Right atrium auricular region (tissue), 2 donors: ENCODE results near the gene RBPMS2. TPM values are rescaled to one million over a fixed set of nuclear protein-coding genes. Genes with fewer than 3 reads are reported as not detected.

Experiments
- DNase-seq: peaks from one replicate; pipeline ENCODE4 v3.0.0-alpha.2; 2019; ENCODE audit warnings: low spot score
- H3K27ac ChIP-seq, 2 donors: fragments of 200-600 bp; sonication (generic); 1 replicate in 1 of 2; 2 replicates in 1 of 2; pipeline ENCODE4 v1.5.1; 2016 to 2019
- H3K27me3 ChIP-seq, 2 donors: fragments of 200-600 bp; sonication (generic); one replicate each; pipeline versions ENCODE4 v1.5.1 to v1.6.0; 2017 to 2019
- H3K36me3 ChIP-seq: fragments of 200-600 bp; sonication (generic); one replicate; pipeline ENCODE4 v1.5.1; 2016
- H3K4me1 ChIP-seq, 2 donors: fragments of 200-600 bp; sonication (generic); one replicate each; pipeline versions ENCODE4 v1.5.1 to v1.6.0; 2017 to 2019
- H3K4me3 ChIP-seq, 2 donors: fragments of 200-600 bp; sonication (generic); 1 replicate in 1 of 2; 2 replicates in 1 of 2; pipeline ENCODE4 v1.5.1; 2017 to 2019; ENCODE audit warnings: mild to moderate bottlenecking in 1 of 2, moderate library complexity in 1 of 2
- H3K9me3 ChIP-seq, 2 donors: fragments of 200-600 bp; sonication (generic); one replicate each; pipeline ENCODE4 v1.5.1; 2019
- total RNA-seq, 2 donors: library from RNA; depleted of rRNA; stranded (reverse); fragments of >200 nt; gene quantifications; one replicate each; pipeline ENCODE4 v1.1.0, GENCODE V29; 2016
- TF ChIP-seq, protein P1 (sequence below), 2 donors: fragments of 200-600 bp; sonication (generic); IDR thresholded peaks; one replicate each; pipeline ENCODE4 v1.5.1; 2019; ENCODE audit warnings: antibody characterized with exemption in 2 of 2

Gene RBPMS2
- total RNA-seq, 2 donors from 2014 or later: 84.2 to 85.0 TPM

- H3K4me1 ChIP-seq: no peaks in the 10 kb centered on the region
- H3K9me3 ChIP-seq: no peaks in the 10 kb centered on the region
- DNase-seq: no peak
- H3K27ac ChIP-seq: no peak overlapping the region
- H3K27me3 ChIP-seq: no peaks in the 10 kb centered on the region
- H3K36me3 ChIP-seq: no peaks in the 10 kb centered on the region
- TF ChIP-seq, protein P1, sequence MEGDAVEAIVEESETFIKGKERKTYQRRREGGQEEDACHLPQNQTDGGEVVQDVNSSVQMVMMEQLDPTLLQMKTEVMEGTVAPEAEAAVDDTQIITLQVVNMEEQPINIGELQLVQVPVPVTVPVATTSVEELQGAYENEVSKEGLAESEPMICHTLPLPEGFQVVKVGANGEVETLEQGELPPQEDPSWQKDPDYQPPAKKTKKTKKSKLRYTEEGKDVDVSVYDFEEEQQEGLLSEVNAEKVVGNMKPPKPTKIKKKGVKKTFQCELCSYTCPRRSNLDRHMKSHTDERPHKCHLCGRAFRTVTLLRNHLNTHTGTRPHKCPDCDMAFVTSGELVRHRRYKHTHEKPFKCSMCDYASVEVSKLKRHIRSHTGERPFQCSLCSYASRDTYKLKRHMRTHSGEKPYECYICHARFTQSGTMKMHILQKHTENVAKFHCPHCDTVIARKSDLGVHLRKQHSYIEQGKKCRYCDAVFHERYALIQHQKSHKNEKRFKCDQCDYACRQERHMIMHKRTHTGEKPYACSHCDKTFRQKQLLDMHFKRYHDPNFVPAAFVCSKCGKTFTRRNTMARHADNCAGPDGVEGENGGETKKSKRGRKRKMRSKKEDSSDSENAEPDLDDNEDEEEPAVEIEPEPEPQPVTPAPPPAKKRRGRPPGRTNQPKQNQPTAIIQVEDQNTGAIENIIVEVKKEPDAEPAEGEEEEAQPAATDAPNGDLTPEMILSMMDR (IDR thresholded peaks at IDR 0.05): no peak
- H3K4me3 ChIP-seq: no peak overlapping the region
These were observed 16.9 kb upstream of the RBPMS2 start for GRCh38 chr15:64792282-64792681.

GRCh38 chr15:64791401-64791800, 16.0 kb upstream of the RBPMS2 start:
- H3K4me3 ChIP-seq: no peak overlapping the region
- H3K27me3 ChIP-seq: no peaks in the 10 kb centered on the region
- TF ChIP-seq, protein P1 (IDR thresholded peaks at IDR 0.05): no peak
- H3K9me3 ChIP-seq: no peaks in the 10 kb centered on the region
- H3K36me3 ChIP-seq: no peaks in the 10 kb centered on the region
- H3K4me1 ChIP-seq: no peaks in the 10 kb centered on the region
- no peak for DNase-seq
- no peak overlapping the region for H3K27ac ChIP-seq

GRCh38 chr15:64783796-64784195, 8.4 kb upstream of the RBPMS2 start:
- TF ChIP-seq, protein P1 (IDR thresholded peaks at IDR 0.05): no peak
- H3K9me3 ChIP-seq: no peaks in the 10 kb centered on the region

GRCh38 chr15:64782751-64783150, 7.4 kb upstream of the RBPMS2 start:
- Histone ChIP-seq H3K4me3 (no peak overlapping the region), H3K4me1 (no peaks in the 10 kb centered on the region), H3K36me3 (no peaks in the 10 kb centered on the region), H3K9me3 (no peaks in the 10 kb centered on the region), H3K27me3 (no peaks in the 10 kb centered on the region), H3K27ac (no peak overlapping the region)
- no peak for DNase-seq
- TF ChIP-seq, protein P1 (IDR thresholded peaks at IDR 0.05): no peak

More at GRCh38 chr15:64783796-64784195, 8.4 kb upstream of the RBPMS2 start:
- H3K27me3 ChIP-seq: no peaks in the 10 kb centered on the region
- H3K4me1 ChIP-seq: no peaks in the 10 kb centered on the region
- H3K36me3 ChIP-seq: no peaks in the 10 kb centered on the region
- H3K27ac ChIP-seq: no peak overlapping the region
- H3K4me3 ChIP-seq: no peak overlapping the region
- no peak for DNase-seq

DNA sequence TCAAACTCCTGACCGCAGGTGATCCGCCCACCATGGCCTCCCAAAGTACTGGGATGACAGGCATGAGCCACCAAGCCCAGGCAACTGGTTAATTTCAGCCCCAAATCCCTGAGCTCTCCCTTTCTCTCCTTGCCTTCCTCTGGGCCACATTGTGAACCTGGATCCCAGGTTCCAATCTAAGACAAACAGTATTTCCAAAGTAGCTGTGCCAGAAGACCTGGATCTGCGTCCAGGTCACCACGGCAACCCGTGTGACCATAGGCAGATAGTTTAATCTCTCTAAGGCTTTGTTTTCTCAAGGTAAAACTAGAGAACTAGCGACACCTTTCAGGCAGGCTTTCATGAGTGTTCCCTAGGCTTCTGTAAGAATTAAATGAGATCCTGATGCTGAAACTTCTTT, 5.9 kb upstream of the RBPMS2 start:
- Histone ChIP-seq H3K9me3 (no peaks in the 10 kb centered on the region), H3K27ac (no peak overlapping the region), H3K4me3 (no peak overlapping the region), H3K36me3 (no peaks in the 10 kb centered on the region), H3K4me1 (peaks cover 0 to 5% of the 10 kb centered on the region in 2 donors), H3K27me3 (no peaks in the 10 kb centered on the region)
- no peak for DNase-seq
- TF ChIP-seq, protein P1 (IDR thresholded peaks at IDR 0.05): no peak

DNA sequence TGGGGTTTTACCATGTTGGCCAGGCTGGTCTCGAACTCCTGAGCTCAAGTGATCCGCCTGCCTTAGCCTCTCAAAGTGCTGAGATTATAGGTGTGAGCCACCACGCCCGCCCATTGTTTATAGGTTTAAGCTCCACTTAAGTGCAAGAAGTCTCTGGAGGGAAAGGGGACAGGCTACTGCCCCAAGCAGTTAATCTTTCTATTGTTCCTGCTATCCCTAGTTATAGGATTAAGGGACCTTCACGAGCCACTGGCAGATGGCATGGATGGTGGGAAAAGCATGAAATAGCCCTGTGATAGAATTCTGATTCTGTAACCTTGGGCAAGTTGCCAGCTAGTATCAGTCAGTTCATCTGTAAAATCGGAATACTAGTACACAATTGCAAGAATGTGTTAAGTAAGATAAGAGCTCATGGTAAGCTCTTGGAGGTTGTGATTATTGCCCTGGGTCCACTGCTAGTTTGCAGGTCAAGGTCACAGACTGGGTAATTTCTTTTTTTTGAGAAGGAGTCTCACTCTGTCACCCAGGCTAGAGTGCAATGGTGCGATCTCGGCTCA, 5.3 kb upstream of the RBPMS2 start:
- peaks cover 0 to 11% of the 10 kb centered on the region in 2 donors for H3K4me1 ChIP-seq
- no peaks in the 10 kb centered on the region for H3K27me3 ChIP-seq
- no peaks in the 10 kb centered on the region for H3K36me3 ChIP-seq
- H3K27ac ChIP-seq: no peak overlapping the region
- TF ChIP-seq, protein P1 (IDR thresholded peaks at IDR 0.05): no peak
- H3K4me3 ChIP-seq: no peak overlapping the region
- no peaks in the 10 kb centered on the region for H3K9me3 ChIP-seq
- no peak for DNase-seq
